HG03139 (cell line): ENCODE data around the gene MSI2.

Source experiments
- ATAC-seq: cut with Tn5 transposase; IDR thresholded peaks from one replicate; pipeline ENCODE4 v1.9.1; 2021; ENCODE audit not compliant: unreplicated experiment

MSI2 gene

DNA sequence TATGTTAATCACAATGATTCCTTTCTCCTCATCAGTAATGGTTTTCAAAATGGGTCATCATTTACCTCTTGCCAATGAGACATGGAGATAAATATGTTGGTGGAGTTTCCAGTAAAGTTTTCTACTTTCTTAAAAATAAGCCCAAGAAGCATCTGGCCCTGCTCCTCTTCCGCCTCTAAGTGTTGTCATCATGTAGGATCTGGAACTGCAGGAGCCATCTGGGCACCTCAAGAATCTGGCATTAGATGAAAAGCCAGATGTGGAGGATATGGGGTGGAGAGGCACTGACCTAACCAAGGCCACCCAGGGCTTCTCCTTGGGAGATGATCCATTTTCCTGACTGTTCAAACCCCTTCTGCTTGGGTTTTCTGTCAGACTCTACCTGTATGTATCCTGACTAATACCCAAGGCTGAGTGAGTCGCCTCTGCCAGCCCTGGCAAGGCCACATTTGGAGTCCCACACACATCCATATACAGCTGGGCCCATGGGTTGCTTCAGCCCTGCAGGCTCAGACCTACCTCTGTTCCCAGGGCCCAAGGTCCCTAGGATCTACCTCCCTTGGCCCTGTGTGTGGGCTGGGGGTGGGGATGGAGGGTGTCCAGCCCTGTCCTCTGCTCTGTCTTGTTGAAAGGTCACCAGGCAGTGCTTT, 464.2 kb downstream of the MSI2 start:
- ATAC-seq = no peak

DNA sequence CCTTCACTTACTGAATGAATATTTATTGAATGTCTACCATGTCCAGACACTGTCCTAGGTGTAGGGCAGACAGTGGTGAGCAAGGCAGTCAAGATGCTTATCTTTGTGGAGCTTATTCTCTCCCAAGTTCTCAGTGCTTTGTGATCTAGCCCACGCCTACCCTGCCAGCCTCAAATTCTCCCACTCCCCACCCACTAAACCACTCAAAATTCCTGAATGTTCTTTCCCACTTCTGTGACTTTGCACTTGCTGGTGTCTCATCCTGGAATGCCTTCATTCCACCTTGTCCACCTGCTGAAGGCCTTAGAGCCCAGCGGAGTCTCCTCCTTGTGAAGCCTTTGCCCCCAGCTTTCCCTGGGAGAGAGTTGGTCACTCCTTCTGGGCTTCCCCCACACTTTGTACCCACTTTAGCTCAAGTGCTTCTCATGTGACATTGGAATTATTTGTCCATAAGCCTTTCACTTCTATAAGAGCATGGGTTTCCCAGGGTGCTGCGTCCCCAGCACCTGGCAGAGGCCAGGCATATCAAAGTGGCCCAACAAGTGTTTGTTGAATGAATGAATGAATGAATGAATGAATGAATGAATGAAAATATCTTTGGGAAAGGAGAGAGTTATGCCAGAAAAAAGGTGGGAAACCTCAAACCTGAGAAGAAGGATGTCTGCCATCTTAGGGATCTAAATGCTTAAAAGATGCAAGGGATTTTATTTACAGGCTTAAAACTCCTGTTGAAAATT, 465.8 kb downstream of the MSI2 start:
- ATAC-seq = no peak

DNA sequence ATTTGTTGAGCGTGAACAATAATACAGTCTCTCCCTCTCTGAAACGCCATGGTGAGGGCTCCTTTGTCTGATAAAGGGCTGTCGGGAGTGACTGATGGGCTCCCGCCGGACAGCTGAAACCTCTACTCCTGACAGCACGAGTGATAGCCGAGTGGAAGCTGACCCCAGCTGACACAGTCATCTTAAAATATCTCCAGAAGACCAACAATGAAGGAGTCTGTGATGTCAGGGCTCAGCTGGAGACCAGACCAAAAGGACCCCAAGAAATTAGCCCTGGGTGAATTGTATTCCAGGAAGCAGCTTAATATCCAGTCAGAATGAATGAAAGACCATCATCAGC, 466.4 kb downstream of the MSI2 start:
- ATAC-seq = no peak

DNA sequence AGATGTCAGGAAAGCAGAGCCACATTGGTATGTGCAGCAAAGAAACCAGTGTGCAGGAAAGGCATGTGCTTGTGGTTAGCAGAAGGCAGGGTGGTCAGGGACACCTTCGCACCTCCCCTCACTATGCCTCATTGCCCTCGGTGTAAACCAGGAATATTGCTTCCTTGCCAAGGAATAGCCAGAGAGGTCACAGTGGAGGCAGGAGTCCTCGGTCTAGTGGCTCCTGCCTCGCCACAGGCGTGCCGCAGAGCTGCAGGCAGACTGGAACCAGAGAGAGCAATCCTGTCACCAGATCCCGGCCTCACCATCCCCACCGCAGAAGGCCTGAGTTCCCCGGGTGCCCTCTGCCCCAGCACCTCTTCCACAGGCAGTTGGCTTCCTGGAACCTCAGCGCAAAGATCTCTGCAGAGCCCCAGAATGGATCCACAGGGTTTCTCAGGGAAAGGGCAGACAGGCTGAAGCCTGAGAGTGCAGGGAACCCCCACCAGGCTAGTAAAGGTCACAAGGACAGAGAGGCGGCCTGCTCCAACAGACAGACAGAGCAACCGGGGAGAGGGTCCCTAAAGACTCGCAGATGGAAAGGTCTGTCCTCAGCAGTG, 467.2 kb downstream of the MSI2 start:
- no peak for ATAC-seq

DNA sequence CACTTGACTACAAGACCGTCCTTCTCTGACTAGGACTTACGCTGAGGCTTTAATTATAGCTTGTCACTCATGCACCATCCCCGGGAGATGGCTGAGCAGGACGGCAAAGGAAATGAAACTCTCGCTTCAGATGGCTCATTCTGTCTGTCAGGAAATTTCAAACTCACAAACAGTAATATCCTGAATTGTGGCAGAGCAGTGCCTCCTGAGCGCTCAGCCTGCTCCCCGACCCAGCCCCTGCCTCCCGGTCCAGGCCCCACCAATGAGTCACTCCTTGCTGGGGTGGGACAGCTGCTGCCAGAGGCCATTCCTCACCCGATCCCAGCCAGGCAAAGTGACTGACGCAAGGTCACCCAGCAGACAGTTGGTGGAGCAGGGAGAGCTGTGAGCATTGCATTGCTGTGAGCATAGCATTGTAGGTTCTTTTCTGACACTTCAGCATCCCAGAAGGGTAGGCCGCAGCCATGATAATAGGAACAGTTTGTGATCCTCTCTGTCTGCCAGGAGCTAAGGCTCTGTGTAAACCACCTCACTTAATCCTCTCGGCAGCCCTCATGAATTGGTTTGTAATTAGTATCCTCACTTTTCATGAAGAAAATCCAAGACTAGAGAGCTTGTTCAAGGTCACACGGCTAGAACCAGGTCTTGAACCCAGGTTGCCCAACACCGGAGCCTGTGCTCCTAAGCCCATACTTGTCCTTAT, 467.9 kb downstream of the MSI2 start:
- no peak for ATAC-seq

DNA sequence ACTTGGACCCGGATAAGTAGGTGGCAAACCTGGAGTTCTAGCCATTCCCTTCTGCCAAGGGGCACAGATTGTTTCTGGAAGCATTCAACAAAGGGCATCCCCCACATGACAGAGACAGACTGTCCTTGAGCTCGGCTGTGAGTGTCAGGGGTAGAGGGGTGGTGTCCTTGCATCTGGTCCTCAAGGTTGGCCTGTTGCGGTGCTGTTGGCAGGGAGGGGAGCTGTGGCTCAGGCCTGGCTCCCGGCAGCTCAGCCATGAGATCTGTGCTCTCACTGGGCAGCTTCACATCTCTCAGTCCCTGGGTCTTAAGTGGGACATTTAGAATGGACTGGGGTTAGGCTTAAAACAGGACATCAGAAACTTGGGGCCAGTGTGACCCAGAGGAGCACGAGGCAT, 468.4 kb downstream of the MSI2 start:
- no peak for ATAC-seq

DNA sequence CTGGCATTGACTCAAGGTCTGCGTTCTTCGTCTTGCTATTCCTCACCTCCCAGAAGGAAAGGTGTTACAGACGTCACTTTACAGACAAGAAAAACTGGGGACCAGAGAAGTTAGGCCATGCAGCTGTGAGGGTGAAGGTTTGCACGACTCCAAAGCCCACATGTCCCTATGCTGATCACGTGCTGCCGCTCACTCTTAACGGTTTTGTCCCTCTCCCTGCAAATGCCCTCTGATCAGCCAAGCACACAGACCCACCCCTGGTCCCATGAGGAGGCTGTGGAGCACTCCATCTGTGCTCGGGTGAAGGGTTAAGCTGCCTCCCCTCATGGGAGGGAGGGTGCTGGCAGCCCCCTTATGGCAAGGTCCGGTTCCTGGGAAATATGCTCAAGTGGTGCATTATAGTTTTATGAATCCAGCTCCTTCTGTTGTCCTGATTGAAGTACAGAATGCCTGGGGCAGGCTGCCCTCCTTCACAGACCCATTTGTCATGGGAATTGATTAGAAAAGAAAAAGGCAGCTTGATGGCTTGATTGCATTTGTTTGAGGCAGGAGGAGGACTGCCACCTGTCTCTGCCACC, 470.0 kb downstream of the MSI2 start:
- ATAC-seq = no peak

DNA sequence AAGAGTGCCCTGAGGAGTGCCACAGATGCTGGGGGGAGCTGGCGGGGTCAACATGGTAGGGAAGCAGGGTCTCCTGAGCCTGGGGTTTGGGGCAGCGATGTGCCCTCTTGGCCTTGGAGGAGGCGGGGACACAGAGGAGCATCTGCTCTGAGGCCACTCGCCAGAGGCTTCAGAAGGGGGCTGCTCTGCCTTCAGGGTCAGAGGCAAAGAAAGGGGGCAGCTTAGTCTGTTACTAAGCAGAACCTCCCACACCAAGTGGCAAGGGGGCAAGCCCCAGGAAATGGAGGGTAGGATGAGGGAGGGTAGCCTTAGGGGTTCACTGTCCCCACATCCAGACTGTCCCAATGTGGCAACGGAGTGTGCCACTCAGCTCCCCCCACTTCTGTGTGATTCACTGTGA, 470.5 kb downstream of the MSI2 start:
- ATAC-seq = no peak

DNA sequence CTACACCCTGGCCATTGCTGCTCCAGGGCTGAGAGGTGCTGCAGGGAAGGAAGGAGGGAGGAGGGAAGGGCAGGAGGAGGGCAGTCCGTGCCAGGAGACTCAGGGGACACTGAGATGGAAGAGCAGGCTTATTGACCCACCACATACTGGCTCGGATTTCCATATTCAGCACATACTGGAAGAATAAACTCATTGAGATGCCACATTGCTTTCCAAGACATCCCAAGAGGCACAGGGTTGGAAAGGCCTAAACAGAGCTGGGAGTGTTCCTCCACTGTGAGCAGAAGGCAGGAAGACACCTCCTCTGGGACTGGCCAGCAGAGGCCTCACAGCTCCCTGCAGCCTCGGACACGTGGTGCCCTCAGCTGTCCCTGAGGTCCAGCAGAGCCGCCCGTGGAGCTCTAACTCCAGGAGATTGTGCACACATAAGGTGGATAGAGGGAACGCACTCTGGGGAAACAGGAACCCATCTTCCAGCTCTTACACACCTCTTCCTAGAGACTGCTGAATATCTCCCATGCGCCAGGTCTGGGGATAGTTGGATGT, 471.4 kb downstream of the MSI2 start:
- ATAC-seq = no peak

DNA sequence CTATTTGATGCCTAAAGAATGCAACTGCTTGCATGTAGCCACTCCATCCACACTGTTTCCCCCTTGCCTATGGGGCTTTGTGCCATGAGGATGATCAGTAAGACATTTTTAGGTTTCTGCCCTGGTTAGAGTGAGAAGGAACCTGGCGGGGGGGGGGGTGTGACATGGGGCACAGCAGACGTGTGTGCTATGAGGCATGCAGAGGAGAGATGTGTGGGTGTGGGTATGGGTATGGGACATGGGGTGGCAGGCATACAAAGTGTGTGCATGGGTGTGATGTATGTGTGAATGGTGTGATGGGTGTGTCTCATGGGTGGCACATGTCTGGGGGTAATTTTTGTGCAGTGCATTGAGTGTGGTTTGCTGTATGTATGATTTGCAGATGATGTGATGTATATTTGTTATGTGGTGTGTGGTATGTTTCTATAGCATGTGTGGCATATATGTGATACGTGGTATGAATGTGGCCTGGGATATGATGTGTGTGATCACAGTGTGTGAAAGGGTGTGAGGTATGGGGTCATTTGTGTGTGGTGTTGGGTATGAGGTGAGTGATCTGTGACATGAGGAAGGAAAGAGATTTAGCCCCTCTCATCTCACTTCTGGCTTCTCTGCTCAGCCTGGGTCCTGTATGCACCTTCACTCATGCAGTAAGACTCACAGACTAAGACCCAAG, 473.8 kb downstream of the MSI2 start:
- no peak for ATAC-seq

DNA sequence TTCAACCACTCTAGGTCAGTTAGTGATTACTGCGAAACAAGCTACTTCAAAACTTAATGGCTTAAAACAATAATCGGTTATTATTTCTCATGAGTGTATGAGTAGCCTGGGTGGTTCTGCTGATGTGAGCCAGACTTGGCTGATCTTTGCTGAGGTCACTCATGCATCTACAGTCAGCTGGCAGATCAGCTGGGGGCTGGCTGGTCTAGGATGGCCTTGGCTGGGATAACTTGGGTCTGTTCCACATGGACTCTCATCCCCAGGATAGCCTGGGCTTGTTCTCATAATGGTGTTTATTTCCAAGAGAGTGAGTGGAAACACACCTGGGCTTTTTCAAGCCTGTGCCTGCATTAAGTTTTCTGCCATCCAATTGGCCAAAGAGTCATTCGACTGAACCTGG, 475.7 kb downstream of the MSI2 start:
- ATAC-seq = no peak

DNA sequence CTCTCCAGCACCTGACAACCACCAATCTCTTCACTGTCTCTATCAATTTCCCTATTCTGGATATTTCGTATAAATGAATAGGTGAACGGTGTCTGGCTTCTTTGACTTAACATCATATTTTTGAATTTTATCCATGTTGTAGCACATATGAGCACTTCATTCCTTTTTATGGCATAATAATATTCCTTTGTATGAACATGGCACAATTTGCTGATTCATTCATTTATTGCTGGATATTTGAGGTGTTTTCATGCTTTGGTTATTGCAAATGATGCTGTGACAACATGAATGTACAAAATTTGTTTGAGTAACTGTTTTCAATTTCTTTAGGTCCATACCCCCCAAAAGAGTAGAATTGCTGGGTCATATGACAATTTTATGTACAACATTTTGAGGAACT, 476.8 kb downstream of the MSI2 start:
- no peak for ATAC-seq
